Inflammatory macrophage treated with lipopolysaccharide for 4 hours (primary cell): ENCODE measurements around the gene C16orf95.
"Not testable (repeated sequence)": the region's sequence is repeated elsewhere in the genome, so short reads cannot be mapped to it uniquely, and the experiment has no call there.

Experiments
- DNase-seq: peaks from one replicate; pipeline ENCODE4 v3.0.0-alpha.2; 2020

Gene C16orf95

DNA sequence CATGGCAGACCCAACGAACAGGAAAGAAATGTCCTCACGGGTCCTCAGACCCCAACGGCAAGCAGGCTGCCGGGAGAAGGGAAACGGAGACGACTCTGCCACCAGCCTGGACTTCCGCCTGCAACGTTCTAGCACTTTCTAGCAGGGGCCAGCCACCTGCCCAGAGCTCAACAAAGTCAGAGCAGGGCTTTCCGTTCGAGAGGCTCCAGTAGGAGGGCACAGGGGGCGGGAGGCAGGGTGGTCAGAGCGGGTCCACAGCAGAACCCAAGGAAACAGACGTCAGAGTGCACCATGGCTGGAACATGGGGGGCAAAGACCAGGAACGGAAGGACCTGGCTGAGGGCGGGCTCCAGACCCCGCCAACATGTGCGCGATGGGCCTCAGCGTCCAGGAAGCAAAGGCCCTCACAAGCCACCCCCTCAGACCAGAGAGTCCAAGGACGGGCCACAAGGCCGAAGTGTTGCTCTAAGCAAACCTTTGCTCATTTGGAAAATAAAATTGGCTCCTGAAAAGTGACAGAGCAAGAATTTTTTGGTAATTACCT is 29.4 kb upstream of the C16orf95 start:
- no peak for DNase-seq

GRCh38 chr16:87345726-87346424 is 28.7 kb upstream of the C16orf95 start:
- DNase-seq: no peak

DNA sequence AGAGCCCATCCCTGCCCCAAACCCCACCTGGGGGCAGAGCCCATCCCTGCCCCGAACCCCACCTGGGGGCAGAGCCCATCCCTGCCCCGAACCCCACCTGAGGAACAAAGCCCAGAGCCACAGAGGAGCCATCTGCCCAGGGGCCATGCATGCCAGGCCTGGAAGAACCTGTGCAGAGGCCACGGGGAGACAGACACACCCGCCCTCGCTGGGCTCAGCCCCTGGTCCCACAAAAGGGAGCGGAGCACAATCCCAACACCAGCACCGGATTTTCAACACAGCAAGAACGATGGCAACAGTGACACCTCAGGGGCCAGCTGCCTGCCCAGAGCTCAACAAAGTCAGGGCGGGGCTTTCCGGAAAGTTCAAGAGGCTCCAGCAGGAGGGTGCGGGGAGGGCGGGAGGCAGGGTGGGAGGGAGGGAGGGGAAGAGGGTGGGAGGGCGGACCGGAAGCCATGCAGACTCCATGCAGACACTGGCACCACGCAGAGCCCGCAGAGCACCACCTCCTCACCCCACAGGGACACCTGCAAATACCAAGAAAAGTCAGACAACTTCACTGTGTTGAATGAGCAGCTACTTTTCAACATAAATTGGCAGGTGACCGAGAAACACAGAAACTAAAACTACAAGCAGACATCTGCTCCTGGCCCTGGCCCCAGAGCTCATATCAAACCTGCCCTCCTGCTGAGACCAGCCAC is 27.9 kb upstream of the C16orf95 start:
- DNase-seq: no peak

GRCh38 chr16:87344165-87344930 is 27.2 kb upstream of the C16orf95 start:
- no peak for DNase-seq

- no peak for DNase-seq
Measured at GRCh38 chr16:87343753-87344050, 26.5 kb upstream of the C16orf95 start.

GRCh38 chr16:87342978-87343752 is 26.0 kb upstream of the C16orf95 start:
- no peak for DNase-seq

DNA sequence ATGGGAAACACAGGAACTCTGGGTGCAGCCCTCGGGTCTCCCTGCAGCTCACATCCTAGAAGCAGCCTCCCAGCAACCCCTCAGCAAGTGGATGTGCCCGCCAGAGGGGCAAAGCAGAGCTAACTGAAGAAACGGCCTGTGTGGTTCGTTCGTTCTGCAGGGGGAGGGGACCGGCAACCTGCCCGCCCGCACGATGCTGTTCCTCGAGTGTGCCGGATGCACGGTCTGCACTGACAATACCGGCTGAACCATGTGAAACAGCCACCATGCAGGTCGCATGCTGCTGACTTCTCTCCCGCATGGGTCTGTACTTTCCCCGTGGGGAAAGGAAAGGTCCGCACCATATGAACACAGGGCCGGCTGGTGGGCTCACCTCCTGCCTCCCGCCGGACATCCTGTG is 25.3 kb upstream of the C16orf95 start:
- DNase-seq: no peak

DNA sequence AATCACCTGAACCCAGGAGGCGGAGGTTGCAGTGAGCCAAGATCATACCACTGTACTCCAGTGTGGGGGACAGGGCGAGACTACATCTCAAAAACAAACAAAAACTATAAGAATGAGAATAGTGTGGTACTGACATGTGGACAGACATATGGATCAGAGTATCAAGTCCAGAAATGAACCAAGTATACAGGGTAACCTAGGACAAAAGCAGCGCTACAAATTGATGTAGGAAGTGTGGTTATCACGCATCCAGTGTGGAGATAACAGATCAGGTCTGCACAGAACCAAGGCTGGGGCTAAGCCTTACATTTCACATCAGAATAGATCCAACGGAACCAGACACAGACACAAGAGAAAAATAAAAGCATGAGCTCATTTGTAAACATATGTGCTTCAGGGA is 23.0 kb upstream of the C16orf95 start:
- no peak for DNase-seq

DNA sequence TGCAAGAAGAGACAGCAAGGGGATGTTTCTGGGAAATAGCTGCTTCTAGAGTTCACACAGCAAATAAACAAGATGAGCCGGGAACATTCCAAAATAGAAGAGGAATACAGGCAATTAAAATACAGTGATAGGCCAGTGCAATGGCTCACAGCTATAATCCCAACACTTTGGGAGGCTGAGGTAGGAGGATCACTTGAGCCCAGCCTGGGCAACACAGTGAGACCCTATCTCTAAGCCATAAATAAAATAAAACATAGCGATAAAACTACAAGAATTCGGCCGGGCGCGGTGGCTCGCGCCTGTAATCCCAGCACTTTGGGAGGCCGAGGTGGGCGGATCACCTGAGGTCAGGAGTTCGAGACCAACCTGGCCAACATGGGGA is 22.5 kb upstream of the C16orf95 start:
- not testable (repeated sequence) for DNase-seq

- no peak for DNase-seq
Measured at GRCh38 chr16:87339086-87339723, 22.0 kb upstream of the C16orf95 start.

- DNase-seq: no peak
Measured at GRCh38 chr16:87338155-87338765, 21.1 kb upstream of the C16orf95 start.

- DNase-seq: no peak
Measured at GRCh38 chr16:87337262-87337771, 20.1 kb upstream of the C16orf95 start.

- no peak for DNase-seq
Measured at GRCh38 chr16:87336434-87337240, 19.4 kb upstream of the C16orf95 start.

DNA sequence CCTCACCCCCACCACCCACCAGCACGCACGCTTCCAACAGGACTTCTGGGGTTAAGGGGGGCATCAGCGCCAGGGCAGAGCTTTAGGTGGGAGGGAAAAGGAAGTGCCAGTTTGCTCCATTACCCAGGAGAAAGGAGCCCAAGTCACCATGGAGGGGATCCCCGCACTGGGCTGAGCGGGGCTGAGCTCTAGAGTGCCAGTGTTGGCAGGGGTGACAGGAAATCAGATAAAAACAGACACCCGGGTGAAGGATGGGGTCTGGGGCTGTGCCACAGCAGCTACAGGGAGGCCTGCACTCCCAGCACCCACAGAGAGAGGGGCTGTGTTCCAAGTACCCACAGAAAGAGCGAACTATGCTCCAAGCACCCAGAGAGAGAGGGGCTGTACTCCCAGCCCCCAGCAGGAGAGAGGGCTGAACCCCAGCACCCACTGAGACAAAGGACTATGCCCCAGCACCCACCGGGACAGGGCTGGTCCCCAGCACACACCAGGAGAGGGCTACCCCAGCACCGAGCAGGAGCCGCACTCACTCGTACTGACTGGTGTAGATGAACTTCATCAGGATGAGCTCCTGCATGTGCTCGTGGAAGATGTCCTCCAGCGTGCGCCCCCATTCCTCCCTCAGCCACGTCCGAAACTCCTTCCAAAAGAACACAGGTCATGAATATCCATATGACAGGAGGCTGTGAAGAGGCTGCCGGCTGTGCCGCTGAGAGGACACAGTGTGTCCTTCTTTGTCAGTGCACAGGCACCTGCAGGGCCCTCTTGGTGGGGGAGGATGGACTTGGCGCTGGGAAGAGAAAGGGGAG is 18.6 kb upstream of the C16orf95 start:
- DNase-seq: no peak

DNA sequence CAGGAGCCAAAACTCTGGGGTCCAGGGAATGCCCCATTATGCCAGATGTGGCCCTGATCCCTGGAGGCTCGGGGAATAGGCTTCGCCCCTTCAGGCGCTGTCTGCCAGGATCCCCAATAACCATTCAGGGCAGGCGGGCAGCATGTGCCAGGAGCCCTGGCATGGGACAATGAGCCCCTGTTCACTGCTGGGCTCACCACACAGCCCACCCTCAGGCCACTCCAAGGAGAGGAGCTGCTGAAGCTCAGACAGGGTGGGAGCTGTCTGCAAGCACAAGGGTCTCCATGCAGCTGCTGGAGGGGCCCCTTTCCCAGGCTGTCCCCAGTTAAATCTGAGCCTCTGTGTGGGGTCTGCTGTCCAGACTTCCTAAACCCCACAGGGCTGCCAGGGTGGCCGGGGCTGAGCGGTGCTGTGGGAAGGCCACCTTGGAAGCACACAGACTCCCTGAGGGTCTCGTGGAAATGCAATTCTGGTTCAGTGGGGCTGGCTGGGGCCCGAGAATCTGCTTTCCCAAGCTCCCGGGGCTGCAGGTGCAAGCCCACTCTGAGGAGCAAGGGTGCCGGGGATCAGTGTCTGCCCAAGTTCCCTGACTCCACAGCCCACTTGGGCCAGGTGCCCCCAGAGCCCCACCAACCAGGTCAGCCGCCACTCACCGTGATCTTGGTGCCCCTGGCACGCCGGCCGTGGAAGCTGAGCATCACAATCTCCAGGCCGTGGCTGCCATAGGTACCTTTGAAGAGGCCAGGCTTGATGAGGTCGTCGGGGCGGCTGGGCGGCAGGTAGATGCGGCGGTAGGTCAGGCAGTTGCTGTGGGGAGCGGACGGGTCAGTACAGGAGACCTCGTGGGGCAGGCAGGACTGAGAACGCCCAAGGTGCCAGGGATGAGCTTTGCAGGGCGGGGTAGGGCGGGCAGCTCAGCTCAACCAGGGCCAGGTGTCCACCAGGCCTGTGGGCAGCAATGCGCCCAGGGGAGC is 17.7 kb upstream of the C16orf95 start:
- no peak for DNase-seq

- DNase-seq: no peak
Measured at GRCh38 chr16:87333581-87334331, 16.6 kb upstream of the C16orf95 start.

GRCh38 chr16:87333101-87333500 is 15.9 kb upstream of the C16orf95 start:
- no peak for DNase-seq

- DNase-seq: no peak
Measured at GRCh38 chr16:87332150-87332549, 15.0 kb upstream of the C16orf95 start.
